Jurkat, Clone E6-1 (cell line): ENCODE measurements around the gene MICB.

Source experiments
- DNase-seq: peaks from one replicate; pipeline ENCODE4 v3.0.0-alpha.2; 2011; ENCODE audit warnings: low read depth, low spot score
- H3K4me3 ChIP-seq: 2 replicates; pipeline ENCODE4 v1.5.1; 2011; ENCODE audit warnings: mild to moderate bottlenecking, low read length, control low read depth, moderate library complexity

Gene MICB

GRCh38 chr6:31557443-31558317 lies 59.7 kb downstream of the MICB start:
- DNase-seq = no peak
- H3K4me3 ChIP-seq = 0 out of 2 replicates have a peak overlapping the region, but pooled peaks have one; percentile 44

GRCh38 chr6:31558318-31558625 lies 60.3 kb downstream of the MICB start:
- no peak for DNase-seq
- peak overlapping the region; percentile 44 for H3K4me3 ChIP-seq

GRCh38 chr6:31558631-31559500 lies 60.9 kb downstream of the MICB start:
- peak overlapping the region; percentile 44 for H3K4me3 ChIP-seq
- DNase-seq = peak; percentile 84

- no peak for DNase-seq
- H3K4me3 ChIP-seq = peak overlapping the region; percentile 44
These were observed 61.6 kb downstream of the MICB start for GRCh38 chr6:31559606-31559957.

GRCh38 chr6:31559958-31560696 lies 62.2 kb downstream of the MICB start:
- DNase-seq = peak; percentile 80
- peak overlapping the region; percentile 44 for H3K4me3 ChIP-seq

GRCh38 chr6:31560697-31561058 lies 62.7 kb downstream of the MICB start:
- DNase-seq = no peak

More at GRCh38 chr6:31560697-31561058, 62.7 kb downstream of the MICB start:
- H3K4me3 ChIP-seq = no peak overlapping the region
